ENCODE results near the gene TRIM15.
"Not testable (repeated sequence)": the region's sequence is repeated elsewhere in the genome, so short reads cannot be mapped to it uniquely, and the experiment has no call there.

Gene TRIM15

GRCh38 chr6:30163918-30164654 is 740 bp downstream of the TRIM15 start:
- DNase-seq: no peak

DNA sequence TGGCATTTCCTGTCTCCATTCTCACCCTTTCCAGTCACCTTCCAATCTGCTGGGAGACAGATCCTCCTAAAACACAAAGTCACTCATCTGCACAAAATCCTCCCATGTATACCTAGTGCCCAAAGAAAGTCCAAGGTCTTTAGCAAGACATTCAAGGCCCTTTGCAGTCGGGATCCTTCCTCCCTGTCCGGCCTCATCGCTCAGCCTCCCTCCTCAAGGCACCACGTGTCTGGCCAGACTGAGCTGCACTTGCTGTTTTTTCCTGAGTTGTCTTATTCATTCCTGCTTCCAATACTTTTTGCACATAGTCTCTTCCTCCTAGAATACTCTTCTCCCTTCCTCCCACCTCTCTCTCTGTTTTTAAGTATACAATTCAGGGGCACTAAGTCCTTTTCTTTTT is 1.4 kb downstream of the TRIM15 start:
- no peak for DNase-seq

- not testable (repeated sequence) for DNase-seq
Measured at GRCh38 chr6:30165238-30165637, 1.9 kb downstream of the TRIM15 start.

DNA sequence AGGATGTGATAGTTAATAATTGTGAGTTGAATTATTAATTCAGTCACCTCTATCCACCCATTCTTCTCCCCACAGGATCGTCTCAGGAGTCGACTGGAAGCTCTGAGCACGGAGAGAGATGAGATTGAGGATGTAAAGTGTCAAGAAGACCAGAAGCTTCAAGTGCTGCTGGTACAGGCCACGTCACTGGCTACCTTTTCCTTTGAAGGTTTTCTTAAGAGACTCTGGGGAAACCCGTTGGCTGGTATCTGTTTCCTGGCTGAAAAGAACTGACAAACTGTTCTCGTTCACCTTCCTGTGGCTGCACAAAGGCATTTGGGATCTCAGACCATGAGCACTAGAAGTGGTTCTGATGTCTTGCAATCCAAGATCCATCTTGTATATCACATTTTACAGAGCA is 3.8 kb downstream of the TRIM15 start:
- DNase-seq: no peak

GRCh38 chr6:30168741-30169140 is 5.4 kb downstream of the TRIM15 start:
- DNase-seq: no peak

- DNase-seq: peak; percentile 63 to 76 (median 75)
Measured at GRCh38 chr6:30169658-30170614, 6.6 kb downstream of the TRIM15 start.

DNA sequence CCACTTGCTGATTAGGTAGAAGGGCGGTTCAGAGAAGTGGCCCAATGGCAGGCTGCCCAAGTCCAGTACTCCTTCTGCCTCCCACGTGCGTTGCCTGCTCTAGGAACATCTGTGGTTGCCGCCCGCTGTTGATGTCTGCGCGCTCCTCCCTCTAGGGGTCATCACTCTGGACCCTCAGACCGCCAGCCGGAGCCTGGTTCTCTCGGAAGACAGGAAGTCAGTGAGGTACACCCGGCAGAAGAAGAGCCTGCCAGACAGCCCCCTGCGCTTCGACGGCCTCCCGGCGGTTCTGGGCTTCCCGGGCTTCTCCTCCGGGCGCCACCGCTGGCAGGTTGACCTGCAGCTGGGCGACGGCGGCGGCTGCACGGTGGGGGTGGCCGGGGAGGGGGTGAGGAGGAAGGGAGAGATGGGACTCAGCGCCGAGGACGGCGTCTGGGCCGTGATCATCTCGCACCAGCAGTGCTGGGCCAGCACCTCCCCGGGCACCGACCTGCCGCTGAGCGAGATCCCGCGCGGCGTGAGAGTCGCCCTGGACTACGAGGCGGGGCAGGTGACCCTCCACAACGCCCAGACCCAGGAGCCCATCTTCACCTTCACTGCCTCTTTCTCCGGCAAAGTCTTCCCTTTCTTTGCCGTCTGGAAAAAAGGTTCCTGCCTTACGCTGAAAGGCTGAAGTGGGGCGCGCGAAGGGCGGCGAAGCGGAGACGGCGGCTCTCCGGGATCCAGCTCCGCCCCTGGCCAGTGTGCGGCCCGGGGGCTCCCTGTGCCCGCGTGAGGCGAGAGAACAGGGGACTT is 8.5 kb downstream of the TRIM15 start:
- DNase-seq: peak in 1 of 3 donors; percentile 28

DNA sequence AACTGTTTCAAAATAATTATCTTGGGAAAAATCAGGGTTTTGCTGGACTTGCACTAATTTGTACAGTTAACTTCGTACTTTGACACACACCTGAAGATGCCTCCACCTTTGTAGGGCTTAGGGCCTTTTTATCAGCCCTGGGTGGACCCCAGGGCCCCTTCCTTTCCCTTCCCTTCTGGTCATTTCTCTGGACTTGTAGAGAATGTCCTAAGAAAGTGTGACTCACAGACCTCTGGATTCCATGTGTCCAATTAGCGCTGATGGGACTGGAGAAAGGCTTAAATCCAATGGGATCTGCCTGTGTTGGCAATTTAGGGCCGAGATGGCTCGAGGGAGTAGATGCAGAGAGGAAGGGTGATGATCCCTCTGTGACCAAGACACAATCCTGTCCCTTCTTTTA is 9.3 kb downstream of the TRIM15 start:
- DNase-seq: no peak

DNA sequence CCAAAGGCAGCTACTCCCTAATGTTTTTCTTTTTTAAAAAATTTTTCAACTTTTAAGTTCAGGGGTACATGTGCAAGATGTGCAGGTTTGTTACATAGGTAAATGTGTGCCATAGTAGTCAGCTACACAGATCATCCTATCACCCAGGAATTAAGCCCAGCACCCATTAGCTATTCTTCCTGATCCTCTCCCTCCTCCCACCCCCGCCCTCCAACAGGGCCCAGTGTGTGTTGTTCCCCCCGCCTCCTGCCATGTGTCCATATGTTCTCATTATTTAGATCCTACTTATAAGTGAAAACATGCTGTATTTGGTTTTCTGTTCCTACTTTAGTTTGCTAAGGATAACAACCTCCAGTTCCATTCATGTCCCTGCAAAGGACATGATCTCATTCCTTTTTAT is 12.4 kb downstream of the TRIM15 start:
- no peak for DNase-seq

GRCh38 chr6:30178837-30179236 is 15.5 kb downstream of the TRIM15 start:
- DNase-seq: no peak

- no peak for DNase-seq
Measured at GRCh38 chr6:30180145-30180544, 16.8 kb downstream of the TRIM15 start.

DNA sequence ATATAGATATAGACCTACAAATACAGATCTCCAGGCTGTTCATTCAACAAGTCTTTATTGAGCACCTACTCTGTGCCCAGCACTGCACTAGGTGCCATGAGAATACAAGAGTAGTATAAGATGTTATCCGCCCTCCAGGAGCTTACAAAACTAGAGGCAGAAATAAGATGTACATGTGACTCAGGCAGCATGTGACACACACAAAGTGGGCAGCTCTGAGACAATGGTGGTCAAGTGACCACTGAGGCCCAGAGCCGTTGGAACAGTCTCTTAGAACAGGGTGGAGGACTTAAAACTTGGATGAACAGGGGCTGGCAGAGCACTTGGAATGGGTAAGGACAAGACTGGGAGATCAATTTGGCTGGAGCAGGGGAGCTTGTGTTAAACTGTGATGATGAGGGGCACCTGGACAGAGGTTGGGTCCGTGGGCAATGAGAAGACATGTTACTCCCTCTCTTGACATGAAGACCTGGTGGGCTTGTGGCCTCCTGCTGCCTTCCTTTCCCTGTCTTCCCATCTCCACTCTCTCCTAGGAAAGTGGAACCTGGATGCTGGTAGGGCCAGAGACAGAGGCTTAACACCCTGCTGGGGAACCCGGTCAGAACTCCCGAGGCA is 21.2 kb downstream of the TRIM15 start:
- DNase-seq: peak in 1 of 3 donors; percentile 15

- no peak for DNase-seq
Measured at GRCh38 chr6:30185846-30186484, 22.6 kb downstream of the TRIM15 start.

DNA sequence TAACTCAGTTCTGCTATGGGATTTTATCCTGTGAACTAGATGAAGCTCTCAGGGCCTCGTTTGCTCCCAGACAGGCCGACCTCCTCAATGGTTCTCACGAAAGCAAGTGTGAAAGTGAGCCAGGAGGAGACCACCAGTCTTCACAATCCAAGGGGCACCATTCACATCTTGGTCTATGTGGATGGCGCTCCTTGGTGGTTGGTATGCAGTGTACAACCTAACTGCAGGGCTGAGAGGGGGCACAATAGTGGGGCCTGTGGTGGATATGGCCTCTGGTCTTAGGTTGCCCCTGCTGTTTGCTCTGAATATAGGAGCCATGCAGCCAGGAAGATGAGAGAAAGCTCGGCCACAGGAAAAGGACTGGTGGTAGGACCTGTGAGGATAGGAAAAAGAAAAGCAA is 25.2 kb downstream of the TRIM15 start:
- DNase-seq: no peak

GRCh38 chr6:30192076-30192475 is 28.7 kb downstream of the TRIM15 start:
- DNase-seq: peak in 1 of 3 donors; percentile 19

- peak in 2 of 3 donors; percentile 13 to 31 for DNase-seq
Measured at GRCh38 chr6:30194797-30195690, 31.7 kb downstream of the TRIM15 start.

- DNase-seq: no peak
Measured at GRCh38 chr6:30195951-30196350, 32.6 kb downstream of the TRIM15 start.

DNA sequence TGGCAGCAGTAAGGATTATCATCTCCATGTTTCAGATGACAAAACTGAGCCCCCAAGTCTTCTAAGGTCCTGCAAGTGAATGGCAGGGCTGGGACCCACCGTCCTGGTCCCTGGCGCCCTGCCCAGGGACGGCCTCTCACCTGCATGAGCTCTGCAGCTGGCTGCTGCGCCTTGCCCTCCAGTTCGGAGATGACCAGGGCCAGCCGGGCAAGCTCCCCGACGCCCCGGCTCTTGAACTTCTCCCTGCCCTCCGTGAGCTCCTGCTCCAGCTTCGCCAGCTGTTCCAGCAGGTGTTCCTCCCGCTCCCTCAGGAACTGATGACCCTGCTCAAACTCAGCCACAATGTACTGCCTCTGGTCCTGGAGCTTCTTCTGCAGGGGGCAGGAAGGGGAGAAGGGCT is 33.0 kb downstream of the TRIM15 start:
- DNase-seq: no peak

DNA sequence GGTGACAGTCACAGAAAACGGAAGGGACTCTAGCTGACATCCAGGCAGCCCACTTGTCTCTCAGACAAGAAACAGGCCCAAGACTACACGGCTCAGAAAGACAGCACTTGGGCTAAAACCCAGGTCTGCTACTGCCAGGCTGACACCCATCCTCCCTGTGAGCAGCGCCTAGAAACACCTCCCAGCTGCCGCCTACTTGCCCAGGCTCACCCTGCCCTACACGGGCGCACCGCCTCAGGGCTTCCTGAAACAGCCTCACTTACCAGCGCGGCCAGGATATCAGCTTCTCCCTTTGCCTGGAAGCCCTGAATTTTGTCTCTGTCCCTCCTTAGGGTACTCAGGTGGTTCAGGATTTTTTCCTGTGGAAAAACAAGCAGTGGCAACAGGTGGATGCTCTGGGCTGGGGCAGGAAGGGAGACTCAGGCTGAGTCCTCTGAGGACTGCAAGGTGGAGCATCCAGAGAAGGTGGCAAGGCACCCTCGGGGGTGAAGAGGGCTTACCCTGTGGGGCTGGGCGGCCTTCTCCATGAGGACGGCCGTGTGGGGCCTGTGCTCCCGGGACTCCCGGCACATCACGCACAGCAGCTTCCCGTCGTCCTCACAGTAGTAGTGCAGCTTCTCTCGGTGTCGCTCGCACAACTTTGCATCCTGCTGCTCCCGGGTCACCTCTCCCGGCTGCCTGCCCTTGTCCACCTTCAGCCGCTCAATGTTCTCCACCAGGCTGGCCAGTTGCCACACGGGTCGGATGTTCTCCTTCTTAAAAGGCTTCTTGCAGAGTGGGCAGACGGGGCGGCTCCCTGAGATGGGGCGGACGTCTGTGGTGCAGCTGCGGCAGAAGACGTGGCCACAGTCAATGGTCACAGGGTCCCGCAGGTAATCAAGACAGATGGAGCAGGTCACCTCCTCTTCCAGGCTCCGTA is 35.1 kb downstream of the TRIM15 start:
- DNase-seq: no peak

Measured in suppressor macrophage treated with lipopolysaccharide for 1 hour (primary cell).